Transverse colon (tissue), 4 donors: ENCODE measurements around the gene CGRRF1. TPM values are rescaled to one million over a fixed set of nuclear protein-coding genes. Genes with fewer than 3 reads are reported as not detected.
A peak's percentile ranks its signal among the peaks of the same experiment; 100 is the strongest.

Source experiments
- DNase-seq: peaks from one replicate; pipeline ENCODE4 v3.0.0-alpha.2; 2019
- H3K27ac ChIP-seq, 4 donors: fragments of 200-600 bp; sonication (generic); 2 replicates each; pipeline ENCODE4 v1.5.1; 2016 to 2018; ENCODE audit warnings: inconsistent platforms in 4 of 4
- H3K27me3 ChIP-seq: fragments of 200-600 bp; sonication (generic); 2 replicates; pipeline ENCODE4 v1.5.1; 2017; ENCODE audit warnings: inconsistent platforms
- H3K36me3 ChIP-seq, 4 donors: fragments of 200-600 bp; sonication (generic); 2 replicates each; pipeline ENCODE4 v1.5.1; 2017 to 2019; ENCODE audit warnings: inconsistent platforms in 4 of 4
- H3K4me1 ChIP-seq, 4 donors: fragments of 200-600 bp; sonication (generic); 2 replicates each; pipeline ENCODE4 v1.5.1; 2017 to 2020; ENCODE audit warnings: inconsistent platforms in 4 of 4
- H3K4me3 ChIP-seq, 4 donors: fragments of 200-600 bp; sonication (generic); 1 replicate in 1 of 4; 2 replicates in 3 of 4; pipeline versions ENCODE4 v1.5.1 to v1.6.1; 2017 to 2019; ENCODE audit warnings: inconsistent platforms in 4 of 4
- H3K9me3 ChIP-seq, 2 donors: fragments of 200-600 bp; sonication (generic); 2 replicates each; pipeline ENCODE4 v1.5.1; 2017 to 2019; ENCODE audit warnings: inconsistent platforms in 2 of 2
- CTCF ChIP-seq, 5 experiments: fragments of 200-600 bp in 3 of 5; fragments of 450-650 bp in 2 of 5; sonication (generic) in 3 of 5; IDR thresholded peaks; 1 replicate in 2 of 5; 2 replicates in 3 of 5; pipeline ENCODE4 v1.5.1; 2016 to 2017; ENCODE audit warnings: antibody characterized with exemption in 5 of 5, inconsistent platforms in 3 of 5, mild to moderate bottlenecking in 2 of 5, moderate library complexity in 1 of 5
- EP300 ChIP-seq: sonication (generic); formaldehyde crosslinking; IDR thresholded peaks from one replicate; pipeline ENCODE4 v1.6.1; 2017; ENCODE audit warnings: antibody characterized with exemption, low read depth
- POLR2A ChIP-seq: fragments of 450-650 bp; IDR thresholded peaks from one replicate; pipeline ENCODE4 v1.6.1; 2016; ENCODE audit warnings: antibody characterized with exemption, mild to moderate bottlenecking, moderate library complexity
- POLR2AphosphoS5 ChIP-seq, 3 donors: sonication (generic); formaldehyde crosslinking; IDR thresholded peaks; one replicate each; pipeline ENCODE4 v1.6.1; 2016; ENCODE audit warnings: antibody characterized with exemption in 3 of 3
- WGBS, 2 donors: methylation state at CpG; one replicate each; pipeline ENCODE4 v1.1.5; 2018; ENCODE audit warnings: low coverage in 1 of 2; 5-methylcytosine and 5-hydroxymethylcytosine counted together
- in situ Hi-C, 4 donors: fragments of 200-750 bp; cut with MboI; loops; one replicate each; pipeline versions ENCODE4 v1.15.0 to v1.15.1; 2017; ENCODE audit warnings: low sequenced_read_pairs in 3 of 4, low pct_ligation_motif_present in 1 of 4, low pct_unique_long_range_greater_than_20kb in 1 of 4
- intact Hi-C: fragments of 100-400 bp; cut with DNase I; formaldehyde crosslinking; loops from one replicate; pipeline ENCODE4 v1.15.1; 2023; ENCODE audit warnings: low total_unique reads
- total RNA-seq, 4 donors: library from RNA; depleted of rRNA; stranded (reverse); fragments of >200 nt; gene quantifications; one replicate each; pipeline ENCODE4 v1.1.0, GENCODE V29; 2016

The CGRRF1 gene
- total RNA-seq, 4 donors from 2014 or later = 2.6 to 46.8 (median 18.0) TPM

- intact Hi-C loops (no loop called here), in situ Hi-C loops (loop anchor here in 3 of 4 donors (10.0 kb wide), 2 partner anchors 107 to 197 kb away; no protein-coding TSS in a partner anchor)
- Histone ChIP-seq H3K9me3 (no peaks in the 10 kb centered on the region), H3K4me1 (peaks cover 0 to 22% (median 7%) of the 10 kb centered on the region in 4 donors), H3K4me3 (no peak overlapping the region), H3K36me3 (peaks cover 0 to under 1% (median 0%) of the 10 kb centered on the region in 4 donors), H3K27me3 (no peaks in the 10 kb centered on the region), H3K27ac (peak overlapping the region in 3 of 4 donors; percentile 13 to 33 (median 22))
- TF ChIP-seq POLR2AphosphoS5 (IDR thresholded peaks at IDR 0.05) (no peak), POLR2A (no peak), EP300 (no peak), CTCF (IDR thresholded peaks at IDR 0.05) (no peak)
- 43 to 50% methylated on average over 1 to 3 of the region's 3 CpGs for WGBS, 2 donors
- no peak for DNase-seq
Measured at GRCh38 chr14:54577977-54578376, 68.3 kb downstream of the CGRRF1 start.

GRCh38 chr14:54579621-54580020 is 69.9 kb downstream of the CGRRF1 start:
- DNase-seq = no peak
- no peak for TF ChIP-seq POLR2A
- TF ChIP-seq POLR2AphosphoS5 (IDR thresholded peaks at IDR 0.05) = peak in 1 of 3 donors; percentile 42
- H3K36me3 ChIP-seq = no peaks in the 10 kb centered on the region
- H3K4me1 ChIP-seq = peaks cover 0 to 22% (median 7%) of the 10 kb centered on the region in 4 donors
- in situ Hi-C loops (loop anchor here in 3 of 4 donors (10.0 kb wide), 2 partner anchors 105 to 195 kb away; no protein-coding TSS in a partner anchor), intact Hi-C loops (no loop called here)
- H3K27me3 ChIP-seq = no peaks in the 10 kb centered on the region
- H3K27ac ChIP-seq = peak overlapping the region in 2 of 4 donors; percentile 33 to 38
- 10% methylated on average over 1 of the region's 1 CpG; no CpG with 5 or more reads in 1 of the 2 donors for WGBS, 2 donors
- H3K4me3 ChIP-seq = no peak overlapping the region
- no peaks in the 10 kb centered on the region for H3K9me3 ChIP-seq

GRCh38 chr14:54580933-54581332 is 71.2 kb downstream of the CGRRF1 start:
- H3K27me3 ChIP-seq = no peaks in the 10 kb centered on the region
- no peak for DNase-seq
- no peak overlapping the region for H3K27ac ChIP-seq
- H3K36me3 ChIP-seq = no peaks in the 10 kb centered on the region
- H3K4me3 ChIP-seq = no peak overlapping the region
- TF ChIP-seq CTCF (IDR thresholded peaks at IDR 0.05) (no peak), POLR2A (no peak), EP300 (no peak), POLR2AphosphoS5 (IDR thresholded peaks at IDR 0.05) (no peak)
- intact Hi-C loops (no loop called here), in situ Hi-C loops (no loop called here)
- peaks cover 0 to 22% (median 7%) of the 10 kb centered on the region in 4 donors for H3K4me1 ChIP-seq
- WGBS, 2 donors = 94% methylated on average over 3 of the region's 3 CpGs
- H3K9me3 ChIP-seq = no peaks in the 10 kb centered on the region

- Histone ChIP-seq H3K36me3 (no peaks in the 10 kb centered on the region), H3K9me3 (no peaks in the 10 kb centered on the region), H3K4me1 (peaks cover 0 to 15% (median 6%) of the 10 kb centered on the region in 4 donors), H3K4me3 (no peak overlapping the region), H3K27me3 (no peaks in the 10 kb centered on the region), H3K27ac (no peak overlapping the region)
- intact Hi-C loops = no loop called here
- WGBS, 2 donors = 89 to 94% methylated on average over 7 of the region's 7 CpGs
- in situ Hi-C loops = no loop called here
- DNase-seq = no peak
- TF ChIP-seq CTCF (IDR thresholded peaks at IDR 0.05) = no peak
- no peak for TF ChIP-seq POLR2A
- no peak for TF ChIP-seq POLR2AphosphoS5 (IDR thresholded peaks at IDR 0.05)
- no peak for TF ChIP-seq EP300
Measured at GRCh38 chr14:54582334-54582733, 72.6 kb downstream of the CGRRF1 start.

GRCh38 chr14:54584097-54584496 is 74.4 kb downstream of the CGRRF1 start:
- peaks cover 0 to 5% (median 0%) of the 10 kb centered on the region in 4 donors for H3K4me1 ChIP-seq
- H3K27ac ChIP-seq = no peak overlapping the region
- no peaks in the 10 kb centered on the region for H3K9me3 ChIP-seq
- no peak for DNase-seq
- in situ Hi-C loops (no loop called here), intact Hi-C loops (no loop called here)
- TF ChIP-seq POLR2A (no peak), CTCF (IDR thresholded peaks at IDR 0.05) (no peak), EP300 (no peak), POLR2AphosphoS5 (IDR thresholded peaks at IDR 0.05) (no peak)
- no peaks in the 10 kb centered on the region for H3K36me3 ChIP-seq
- no peaks in the 10 kb centered on the region for H3K27me3 ChIP-seq
- WGBS, 2 donors = 40 to 68% methylated on average over 1 of the region's 1 CpG
- no peak overlapping the region for H3K4me3 ChIP-seq
